GM12878 (cell line): Measurements from ENCODE around the gene KRI1. TPM values are rescaled to one million over a fixed set of nuclear protein-coding genes. Genes with fewer than 3 reads are reported as not detected.

Source experiments
- BCL3 ChIP-seq: IDR thresholded peaks from 2 replicates; pipeline ENCODE4 v1.6.1; 2011; ENCODE audit warnings: borderline replicate concordance, low read depth, mild to moderate bottlenecking, moderate library complexity, low read length; ENCODE audit not compliant: insufficient read depth, poor library complexity, severe bottlenecking
- CTCF ChIP-seq, 3 experiments: IDR thresholded peaks in 2 of 3; conservative IDR thresholded peaks in 1 of 3; 2 replicates each; pipeline ENCODE4 v1.5.1; 2011; ENCODE audit warnings: low read depth in 3 of 3, low read length in 3 of 3, mild to moderate bottlenecking in 3 of 3, control low read depth in 2 of 3, moderate library complexity in 2 of 3, inconsistent platforms in 1 of 3, mixed read lengths in 1 of 3; ENCODE audit not compliant: control insufficient read depth in 2 of 3, insufficient read depth in 1 of 3; ENCODE audit errors: extremely low read depth in 1 of 3
- IKZF2 ChIP-seq, 2 experiments: fragments of 450-650 bp; IDR thresholded peaks; 2 replicates each; pipeline ENCODE4 v1.6.1; 2017; ENCODE audit warnings: mild to moderate bottlenecking in 2 of 2, moderate library complexity in 2 of 2
- NR2F1 ChIP-seq: fragments of 450-650 bp; conservative IDR thresholded peaks from 2 replicates; pipeline ENCODE4 v1.6.1; 2017; ENCODE audit warnings: mild to moderate bottlenecking
- POU2F2 ChIP-seq: IDR thresholded peaks from 3 replicates; pipeline ENCODE4 v1.6.1; 2011; ENCODE audit warnings: low read depth, mild to moderate bottlenecking, low read length, borderline replicate concordance
- RCOR1 ChIP-seq: conservative IDR thresholded peaks from 2 replicates; pipeline ENCODE4 v1.6.1; 2012; ENCODE audit warnings: low read depth, low read length, improper control_type of control experiment
- SUZ12 ChIP-seq: fragments of 200-600 bp; sonication (generic); IDR thresholded peaks from one replicate; pipeline ENCODE4 v1.6.1; 2018; ENCODE audit warnings: antibody characterized with exemption, mild to moderate bottlenecking; ENCODE audit not compliant: unreplicated experiment
- ZNF687 ChIP-seq: fragments of 450-650 bp; IDR thresholded peaks from 2 replicates; pipeline ENCODE4 v1.6.1; 2017; ENCODE audit warnings: mild to moderate bottlenecking, moderate library complexity
- polyA plus RNA-seq, 11 experiments: library from polyadenylated mRNA; depleted of rRNA in 4 of 11; unstranded in 6 of 11; stranded (reverse) in 5 of 11; fragments of >200 nt; fragmentation: Nextera tagmentation in 4 of 11; fragmentation: Illumina TruSeq in 1 of 11; extraction: Ambion mirVana in 4 of 11; extraction: Trizol in 1 of 11; gene quantifications; 1 replicate in 1 of 11; 2 replicates in 10 of 11; pipeline versions ENCODE4 v1.2.1 to v1.2.3, GENCODE V29; 2011 to 2016; ENCODE audit warnings: inconsistent platforms in 2 of 11, missing spikeins in 2 of 11, low read depth in 1 of 11
- total RNA-seq, 4 experiments: library from RNA; depleted of rRNA in 3 of 4; stranded (reverse); fragments of >200 nt in 3 of 4; fragmentation: Illumina TruSeq in 1 of 4; extraction: Trizol in 1 of 4; gene quantifications; 2 replicates each; pipeline versions ENCODE4 v1.2.1 to v1.2.3, GENCODE V29; 2013 to 2021

KRI1 gene
- total and polyA plus RNA-seq, 10 of the 15 experiments (the other 5 are each of a cell fraction or from before 2014, with no cell fraction given), result 0.98 to 42.5 (median 24.7) TPM

- TF ChIP-seq CTCF (IDR thresholded peaks at IDR 0.05 in 2 of 3, conservative IDR thresholded peaks at IDR 0.05 in 1 of 3; ENCODE audit: control insufficient read depth in 2 of 3, extremely low read depth in 1 of 3, insufficient read depth in 1 of 3, low read depth in 3 of 3, low read length in 3 of 3), result no peak
- 0 out of 2 replicates have a peak, but pooled peaks have one; percentile 5 for TF ChIP-seq RCOR1
- TF ChIP-seq NR2F1, result peak; percentile 82
- 0 out of 2 replicates have a peak, but pooled peaks have one; percentile 9 for TF ChIP-seq ZNF687
- no peak for TF ChIP-seq SUZ12
- peak in 1 of 2 experiments; percentile 2; a peak in 1 of 4 replicates for TF ChIP-seq IKZF2 (IDR thresholded peaks at IDR 0.05)
- TF ChIP-seq POU2F2, result 0 out of 3 replicates have a peak, but pooled peaks have one; percentile 56
- TF ChIP-seq BCL3, result no peak
- TF ChIP-seq, all 136 proteins: peak for 26
These were observed 1.0 kb upstream of the KRI1 start (continued) for GRCh38 chr19:10566658-10567410.
